Measurements from ENCODE around the gene AGAP1. TPM values are rescaled to one million over a fixed set of nuclear protein-coding genes. Genes with fewer than 3 reads are reported as not detected.

Gene AGAP1
- total RNA-seq, 1 donor, result 10.8 TPM

GRCh38 chr2:235956281-235956970 lies 462.6 kb downstream of the AGAP1 start:
- DNase-seq (ENCODE audit: low read depth), result no peak
- no peak for TF ChIP-seq CTCF (IDR thresholded peaks at IDR 0.05; ENCODE audit: insufficient read depth, low read depth, low read length)
- no peak overlapping the region for H3K4me3 ChIP-seq (ENCODE audit: low read depth, low read length)

- H3K4me3 ChIP-seq (ENCODE audit: low read depth, low read length), result no peak overlapping the region
- no peak for DNase-seq (ENCODE audit: low read depth)
- no peak for TF ChIP-seq CTCF (IDR thresholded peaks at IDR 0.05; ENCODE audit: insufficient read depth, low read depth, low read length)
Observed at GRCh38 chr2:235957251-235957650, 463.4 kb downstream of the AGAP1 start.

- DNase-seq (ENCODE audit: low read depth), result no peak
- no peak for TF ChIP-seq CTCF (IDR thresholded peaks at IDR 0.05; ENCODE audit: insufficient read depth, low read depth, low read length)
- no peak overlapping the region for H3K4me3 ChIP-seq (ENCODE audit: low read depth, low read length)
Observed at GRCh38 chr2:235958221-235958930, 464.5 kb downstream of the AGAP1 start.

- no peak overlapping the region for H3K4me3 ChIP-seq (ENCODE audit: low read depth, low read length)
- TF ChIP-seq CTCF (IDR thresholded peaks at IDR 0.05; ENCODE audit: insufficient read depth, low read depth, low read length), result no peak
Observed at GRCh38 chr2:235958931-235959410, 465.1 kb downstream of the AGAP1 start.

GRCh38 chr2:235960011-235960715 lies 466.3 kb downstream of the AGAP1 start:
- no peak for DNase-seq (ENCODE audit: low read depth)
- H3K4me3 ChIP-seq (ENCODE audit: low read depth, low read length), result no peak overlapping the region
- TF ChIP-seq CTCF (IDR thresholded peaks at IDR 0.05; ENCODE audit: insufficient read depth, low read depth, low read length), result no peak

More at GRCh38 chr2:235958931-235959410, 465.1 kb downstream of the AGAP1 start:
- DNase-seq (ENCODE audit: low read depth), result no peak

GRCh38 chr2:235960716-235961640 lies 467.1 kb downstream of the AGAP1 start:
- no peak for TF ChIP-seq CTCF (IDR thresholded peaks at IDR 0.05; ENCODE audit: insufficient read depth, low read depth, low read length)
- H3K4me3 ChIP-seq (ENCODE audit: low read depth, low read length), result no peak overlapping the region
- DNase-seq (ENCODE audit: low read depth), result no peak

All from fibroblast of villous mesenchyme (primary cell).